Activated T-cell treated with anti-CD3 and anti-CD28 coated beads for 48 hours (primary cell): ENCODE data around the gene ST7.
"Not testable (repeated sequence)": the region's sequence is repeated elsewhere in the genome, so short reads cannot be mapped to it uniquely, and the experiment has no call there.

ENCODE experiments used
- DNase-seq: peaks from one replicate; pipeline ENCODE4 v3.0.0-alpha.2; 2020; ENCODE audit warnings: low read depth

The ST7 gene

GRCh38 chr7:116953372-116953905 is at the start of gene ST7:
Gene ST7 (plus strand): TSS chr7:116953501. CDS start chr7:116953541, 40 bp downstream.
- DNase-seq: peak; percentile 65

- DNase-seq: no peak
Observed at GRCh38 chr7:116906391-116906790, 46.9 kb upstream of the ST7 start.

GRCh38 chr7:116910383-116910782 is 42.9 kb upstream of the ST7 start:
- no peak for DNase-seq

GRCh38 chr7:116911801-116912200 is 41.5 kb upstream of the ST7 start:
- no peak for DNase-seq

GRCh38 chr7:116912269-116912909 is 40.9 kb upstream of the ST7 start:
- no peak for DNase-seq

- no peak for DNase-seq
Observed at GRCh38 chr7:116918704-116919103, 34.6 kb upstream of the ST7 start.

GRCh38 chr7:116920359-116920758 is 32.9 kb upstream of the ST7 start:
- DNase-seq: no peak

- DNase-seq: no peak
Observed at GRCh38 chr7:116922545-116922944, 30.8 kb upstream of the ST7 start.

GRCh38 chr7:116924741-116925140 is 28.6 kb upstream of the ST7 start:
- no peak for DNase-seq

GRCh38 chr7:116929021-116929420 is 24.3 kb upstream of the ST7 start:
- no peak for DNase-seq

- DNase-seq: peak; percentile 61
Observed at GRCh38 chr7:116929914-116930913, 23.1 kb upstream of the ST7 start.

GRCh38 chr7:116932566-116932965 is 20.7 kb upstream of the ST7 start:
- DNase-seq: no peak

- no peak for DNase-seq
Observed at GRCh38 chr7:116933465-116933864, 19.8 kb upstream of the ST7 start.

- no peak for DNase-seq
Observed at GRCh38 chr7:116934580-116934979, 18.7 kb upstream of the ST7 start.

GRCh38 chr7:116936844-116937243 is 16.5 kb upstream of the ST7 start:
- DNase-seq: not testable (repeated sequence)

- DNase-seq: no peak
Observed at GRCh38 chr7:116938678-116939077, 14.6 kb upstream of the ST7 start.

- DNase-seq: no peak
Observed at GRCh38 chr7:116940689-116941370, 12.5 kb upstream of the ST7 start.

GRCh38 chr7:116942504-116942903 is 10.8 kb upstream of the ST7 start:
- DNase-seq: no peak

GRCh38 chr7:116948934-116949333 is 4.4 kb upstream of the ST7 start:
- no peak for DNase-seq

- no peak for DNase-seq
Observed at GRCh38 chr7:116949941-116950801, 3.1 kb upstream of the ST7 start.

GRCh38 chr7:116950889-116951351 is 2.4 kb upstream of the ST7 start:
- DNase-seq: no peak
